Lower lobe of right lung (tissue), 2 donors: ENCODE measurements around the gene SSH2. TPM values are rescaled to one million over a fixed set of nuclear protein-coding genes. Genes with fewer than 3 reads are reported as not detected.

ENCODE experiments used
- ATAC-seq, 2 donors: fragments of 200-7000 bp; cut with Tn5 transposase; one replicate each; pipeline ENCODE4 v1.9.1; 2020 to 2022; ENCODE audit warnings: mild to moderate bottlenecking in 2 of 2, moderate library complexity in 2 of 2
- DNase-seq: peaks from one replicate; pipeline ENCODE4 v3.0.0-alpha.2; 2020
- H3K27ac ChIP-seq: fragments of 200-600 bp; one replicate; pipeline ENCODE4 v1.8.0; 2022
- H3K27me3 ChIP-seq: fragments of 200-600 bp; one replicate; pipeline ENCODE4 v1.8.0; 2022; ENCODE audit warnings: low read depth
- H3K36me3 ChIP-seq: fragments of 200-600 bp; one replicate; pipeline ENCODE4 v1.8.0; 2022; ENCODE audit warnings: mild to moderate bottlenecking
- H3K4me1 ChIP-seq: fragments of 200-600 bp; one replicate; pipeline ENCODE4 v1.8.0; 2022
- H3K4me3 ChIP-seq: fragments of 200-600 bp; one replicate; pipeline ENCODE4 v1.8.0; 2022; ENCODE audit warnings: mild to moderate bottlenecking
- H3K9me3 ChIP-seq: fragments of 200-600 bp; one replicate; pipeline ENCODE4 v1.8.0; 2022
- CTCF ChIP-seq: fragments of 200-600 bp; IDR thresholded peaks from one replicate; pipeline ENCODE4 v1.8.0; 2022; ENCODE audit warnings: antibody characterized with exemption, mild to moderate bottlenecking
- intact Hi-C: fragments of 100-400 bp; cut with DNase I; formaldehyde crosslinking; loops from one replicate; pipeline ENCODE4 v1.11.0; 2022
- total RNA-seq: library from RNA; stranded (reverse); fragmentation: NEBNext Ultra II Directional; extraction: Animal tissue kit (Norgen Biotek cat#: 25700); gene quantifications from one replicate; pipeline ENCODE4 v1.2.1, GENCODE V29; 2021
- donor health status: DM: no; HTN: yes; CAD: no; lungs with severe emphysema.

SSH2 gene
- total RNA-seq, 1 donor from 2014 or later, result 105 TPM

GRCh38 chr17:29764748-29765147 is 165.3 kb downstream of the SSH2 start:
- ATAC-seq, result no peak
- Histone ChIP-seq H3K4me3 (no peak overlapping the region), H3K9me3 (no peaks in the 10 kb centered on the region), H3K27me3 (no peaks in the 10 kb centered on the region), H3K27ac (no peak overlapping the region), H3K4me1 (peaks cover 2% of the 10 kb centered on the region), H3K36me3 (no peaks in the 10 kb centered on the region)
- intact Hi-C loops, result no loop called here
- DNase-seq, result no peak
- TF ChIP-seq CTCF, result no peak

GRCh38 chr17:29764217-29764616 is 165.8 kb downstream of the SSH2 start:
- intact Hi-C loops, result no loop called here
- no peak for TF ChIP-seq CTCF
- Histone ChIP-seq H3K36me3 (no peaks in the 10 kb centered on the region), H3K27ac (no peak overlapping the region), H3K27me3 (no peaks in the 10 kb centered on the region), H3K4me3 (no peak overlapping the region), H3K4me1 (peaks cover 8% of the 10 kb centered on the region), H3K9me3 (no peaks in the 10 kb centered on the region)
- no peak for DNase-seq
- ATAC-seq, result no peak

- H3K27ac ChIP-seq, result no peak overlapping the region
- H3K27me3 ChIP-seq, result no peaks in the 10 kb centered on the region
- no peaks in the 10 kb centered on the region for H3K36me3 ChIP-seq
- H3K4me3 ChIP-seq, result no peak overlapping the region
- ATAC-seq (no peak), DNase-seq (no peak)
- intact Hi-C loops, result no loop called here
- H3K4me1 ChIP-seq, result peaks cover 17% of the 10 kb centered on the region
- H3K9me3 ChIP-seq, result no peaks in the 10 kb centered on the region
- TF ChIP-seq CTCF, result no peak
Measured at GRCh38 chr17:29763273-29763672, 166.8 kb downstream of the SSH2 start.

GRCh38 chr17:29761040-29761761 is 168.8 kb downstream of the SSH2 start:
- peak overlapping the region; percentile 89 for H3K27ac ChIP-seq
- DNase-seq (peak; percentile 94), ATAC-seq (peak; percentile 98 to 99)
- H3K27me3 ChIP-seq, result no peaks in the 10 kb centered on the region
- peak overlapping the region; percentile 92 for H3K4me3 ChIP-seq
- H3K4me1 ChIP-seq, result peaks cover 29% of the 10 kb centered on the region
- no peak for TF ChIP-seq CTCF
- H3K9me3 ChIP-seq, result no peaks in the 10 kb centered on the region
- peaks cover 8% of the 10 kb centered on the region for H3K36me3 ChIP-seq
- intact Hi-C loops, result no loop called here

- Histone ChIP-seq H3K9me3 (no peaks in the 10 kb centered on the region), H3K36me3 (peaks cover 11% of the 10 kb centered on the region), H3K27ac (peak overlapping the region; percentile 89), H3K4me3 (peak overlapping the region; percentile 92), H3K27me3 (no peaks in the 10 kb centered on the region), H3K4me1 (peaks cover 29% of the 10 kb centered on the region)
- no peak for TF ChIP-seq CTCF
- DNase-seq, result no peak
- intact Hi-C loops, result no loop called here
- ATAC-seq, result peak; percentile 41 to 46
Measured at GRCh38 chr17:29760279-29761039, 169.6 kb downstream of the SSH2 start.
